Uterus (tissue), 4 donors: ENCODE measurements around the gene BPIFA2. TPM values are rescaled to one million over a fixed set of nuclear protein-coding genes. Genes with fewer than 3 reads are reported as not detected.

Experiments used
- DNase-seq, 2 donors: peaks; one replicate each; pipeline ENCODE4 v3.0.0-alpha.2; 2019 to 2020
- H3K27ac ChIP-seq, 2 donors: fragments of 200-600 bp; sonication (generic); 1 replicate in 1 of 2; 2 replicates in 1 of 2; pipeline ENCODE4 v1.5.1; 2016 to 2018
- H3K27me3 ChIP-seq, 2 donors: fragments of 200-600 bp; sonication (generic); one replicate each; pipeline ENCODE4 v1.5.1; 2018 to 2019; ENCODE audit warnings: control low read depth in 1 of 2
- H3K36me3 ChIP-seq, 2 donors: fragments of 200-600 bp; sonication (generic); one replicate each; pipeline ENCODE4 v1.5.1; 2019; ENCODE audit warnings: control low read depth in 1 of 2
- H3K4me1 ChIP-seq, 2 donors: fragments of 200-600 bp; sonication (generic); one replicate each; pipeline ENCODE4 v1.5.1; 2018 to 2019; ENCODE audit warnings: control low read depth in 1 of 2
- H3K4me3 ChIP-seq, 2 donors: fragments of 200-600 bp; sonication (generic); 1 replicate in 1 of 2; 2 replicates in 1 of 2; pipeline ENCODE4 v1.5.1; 2018 to 2019; ENCODE audit warnings: mild to moderate bottlenecking in 1 of 2
- H3K9me3 ChIP-seq, 2 donors: fragments of 200-600 bp; sonication (generic); one replicate each; pipeline ENCODE4 v1.5.1; 2019; ENCODE audit warnings: control low read depth in 1 of 2
- CTCF ChIP-seq, 4 experiments: fragments of 200-600 bp in 2 of 4; fragments of 450-650 bp in 2 of 4; sonication (generic) in 2 of 4; IDR thresholded peaks; one replicate each; pipeline ENCODE4 v1.5.1; 2016 to 2019; ENCODE audit warnings: antibody characterized with exemption in 4 of 4, mild to moderate bottlenecking in 2 of 4, moderate library complexity in 1 of 4
- POLR2A ChIP-seq, 2 donors: fragments of 450-650 bp; IDR thresholded peaks; one replicate each; pipeline ENCODE4 v1.6.1; 2016; ENCODE audit warnings: antibody characterized with exemption in 2 of 2, mild to moderate bottlenecking in 1 of 2, moderate library complexity in 1 of 2
- intact Hi-C: fragments of 100-400 bp; cut with DNase I; formaldehyde crosslinking; loops from one replicate; pipeline ENCODE4 v1.15.1; 2023; ENCODE audit warnings: low total_unique reads
- total RNA-seq, 4 donors: library from RNA; depleted of rRNA in 3 of 4; stranded (reverse); fragments of >200 nt in 3 of 4; gene quantifications; one replicate each; pipeline versions ENCODE4 v1.1.0 to v1.2.4, GENCODE V29; 2014 to 2023
- donor health status: DM: yes; HTN: yes; CAD: no.

Gene BPIFA2
- total RNA-seq, 4 donors from 2014 or later, result not detected

GRCh38 chr20:33187491-33187890, 19.5 kb downstream of the BPIFA2 start:
- no peaks in the 10 kb centered on the region for H3K36me3 ChIP-seq
- H3K27ac ChIP-seq, result no peak overlapping the region
- H3K9me3 ChIP-seq, result no peaks in the 10 kb centered on the region
- intact Hi-C loops, result no loop called here
- no peaks in the 10 kb centered on the region for H3K27me3 ChIP-seq
- no peaks in the 10 kb centered on the region for H3K4me1 ChIP-seq
- no peak for TF ChIP-seq POLR2A (IDR thresholded peaks at IDR 0.05)
- TF ChIP-seq CTCF (IDR thresholded peaks at IDR 0.05), result no peak
- no peak overlapping the region for H3K4me3 ChIP-seq
- no peak for DNase-seq

- Histone ChIP-seq H3K4me1 (no peaks in the 10 kb centered on the region), H3K36me3 (no peaks in the 10 kb centered on the region), H3K9me3 (no peaks in the 10 kb centered on the region), H3K4me3 (no peak overlapping the region), H3K27ac (no peak overlapping the region), H3K27me3 (no peaks in the 10 kb centered on the region)
- TF ChIP-seq CTCF (IDR thresholded peaks at IDR 0.05), result no peak
- no peak for TF ChIP-seq POLR2A (IDR thresholded peaks at IDR 0.05)
- no peak for DNase-seq
- intact Hi-C loops, result no loop called here
Measured at GRCh38 chr20:33188421-33188820, 20.5 kb downstream of the BPIFA2 start.

DNA sequence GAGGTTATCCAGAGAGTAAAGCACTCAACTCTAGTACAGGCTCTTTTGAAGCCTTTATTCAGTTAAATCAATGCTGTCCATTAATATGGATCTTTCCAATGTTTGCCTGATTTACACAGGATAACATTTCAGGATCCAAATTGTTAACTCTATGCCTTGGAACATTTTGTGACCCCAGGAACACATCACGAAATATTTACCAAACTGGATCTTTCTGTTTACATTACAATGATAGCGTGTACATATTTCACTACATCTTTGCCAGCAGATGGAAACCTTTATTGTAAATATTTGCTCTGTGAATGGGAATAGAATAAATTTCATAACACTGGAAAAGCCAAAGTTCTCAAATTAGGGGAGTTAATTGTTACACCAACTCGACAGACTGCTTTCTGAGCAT, 23.5 kb downstream of the BPIFA2 start:
- Histone ChIP-seq H3K4me1 (no peaks in the 10 kb centered on the region), H3K36me3 (no peaks in the 10 kb centered on the region), H3K27me3 (no peaks in the 10 kb centered on the region), H3K27ac (no peak overlapping the region), H3K4me3 (no peak overlapping the region), H3K9me3 (no peaks in the 10 kb centered on the region)
- intact Hi-C loops, result no loop called here
- DNase-seq, result no peak
- TF ChIP-seq POLR2A (IDR thresholded peaks at IDR 0.05) (no peak), CTCF (IDR thresholded peaks at IDR 0.05) (no peak)

GRCh38 chr20:33191955-33192354, 24.0 kb downstream of the BPIFA2 start:
- TF ChIP-seq POLR2A (IDR thresholded peaks at IDR 0.05) (no peak), CTCF (IDR thresholded peaks at IDR 0.05) (no peak)
- no peak for DNase-seq

DNA sequence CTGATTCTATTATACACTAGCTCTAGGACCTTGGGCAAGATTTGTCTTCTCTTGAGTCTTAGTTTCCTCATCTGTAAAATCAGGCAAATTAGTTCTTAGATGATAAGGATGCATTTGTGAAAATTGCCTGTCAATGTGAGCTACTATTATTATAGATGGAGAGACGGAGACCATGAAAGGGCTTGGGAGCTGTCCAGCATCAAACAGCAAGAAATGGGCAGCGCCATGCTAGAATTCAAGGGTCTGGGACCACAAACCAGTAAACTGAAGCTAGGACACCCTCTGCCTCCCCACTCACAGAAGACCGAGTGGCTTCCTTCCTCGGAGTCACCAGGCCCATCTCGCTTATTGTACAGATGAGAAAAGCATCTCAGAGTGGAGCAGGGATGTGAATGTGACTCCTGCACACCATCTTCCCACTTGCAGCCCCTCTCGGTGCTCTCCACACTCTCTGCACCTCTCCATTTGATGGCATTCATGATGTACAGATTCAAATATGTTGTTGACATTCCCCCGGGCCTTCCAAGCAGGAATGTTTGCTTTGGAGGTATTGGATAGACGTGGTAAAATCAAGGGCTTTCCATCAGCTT, 25.0 kb downstream of the BPIFA2 start:
- no peak for DNase-seq
- no peaks in the 10 kb centered on the region for H3K27me3 ChIP-seq
- no peaks in the 10 kb centered on the region for H3K36me3 ChIP-seq
- intact Hi-C loops, result no loop called here
- no peaks in the 10 kb centered on the region for H3K4me1 ChIP-seq
- TF ChIP-seq POLR2A (IDR thresholded peaks at IDR 0.05) (no peak), CTCF (IDR thresholded peaks at IDR 0.05) (no peak)
- H3K27ac ChIP-seq, result no peak overlapping the region
- H3K4me3 ChIP-seq, result no peak overlapping the region
- H3K9me3 ChIP-seq, result no peaks in the 10 kb centered on the region

More at GRCh38 chr20:33191955-33192354, 24.0 kb downstream of the BPIFA2 start:
- Histone ChIP-seq H3K9me3 (no peaks in the 10 kb centered on the region), H3K4me1 (no peaks in the 10 kb centered on the region), H3K27ac (no peak overlapping the region), H3K27me3 (no peaks in the 10 kb centered on the region), H3K36me3 (no peaks in the 10 kb centered on the region), H3K4me3 (no peak overlapping the region)
- intact Hi-C loops, result no loop called here
